HFFc6 (cell line): ENCODE data around the gene ELFN1. TPM values are rescaled to one million over a fixed set of nuclear protein-coding genes. Genes with fewer than 3 reads are reported as not detected.
A peak's percentile ranks its signal among the peaks of the same experiment; 100 is the strongest.

ENCODE experiments used
- DNase-seq: peaks from one replicate; pipeline ENCODE4 v3.0.0-alpha.2; 2018
- H3K27ac Mint-ChIP-seq: 2 replicates; pipeline ENCODE4 v1.8.0; 2020; ENCODE audit warnings: mild to moderate bottlenecking, mixed read lengths
- H3K27me3 Mint-ChIP-seq: 2 replicates; pipeline ENCODE4 v1.8.0; 2021; ENCODE audit warnings: mild to moderate bottlenecking, moderate library complexity, mixed read lengths; ENCODE audit not compliant: insufficient read depth
- H3K36me3 Mint-ChIP-seq: 2 replicates; pipeline ENCODE4 v1.8.0; 2021; ENCODE audit warnings: low read depth, mixed read lengths
- H3K4me1 Mint-ChIP-seq: 2 replicates; pipeline ENCODE4 v1.8.0; 2020; ENCODE audit warnings: low read depth, mixed read lengths
- H3K4me3 Mint-ChIP-seq: 2 replicates; pipeline ENCODE4 v1.8.0; 2020; ENCODE audit warnings: mild to moderate bottlenecking, moderate library complexity, mixed read lengths
- H3K9me3 Mint-ChIP-seq: 2 replicates; pipeline ENCODE4 v1.8.0; 2020; ENCODE audit warnings: mild to moderate bottlenecking, mixed read lengths
- CTCF ChIP-seq: fragments of 200-600 bp; sonication (generic); IDR thresholded peaks from 2 replicates; pipeline ENCODE4 v1.5.0; 2021; ENCODE audit warnings: antibody characterized with exemption, mild to moderate bottlenecking
- total RNA-seq, 6 experiments: library from RNA; stranded (reverse); fragmentation: NEBNext Ultra II Directional; extraction: Animal tissue kit (Norgen Biotek cat#: 25700); gene quantifications; 2 replicates in 1 of 6; 3 replicates in 5 of 6; pipeline ENCODE4 v1.2.3, GENCODE V29; 2021

Gene ELFN1
- total RNA-seq, 6 experiments from 2014 or later: 1.5 to 4.2 (median 1.6) TPM

- Mint-ChIP-seq H3K4me1 (no peaks in the 10 kb centered on the region), H3K36me3 (no peaks in the 10 kb centered on the region), H3K9me3 (no peaks in the 10 kb centered on the region), H3K4me3 (no peak overlapping the region), H3K27me3 (peaks cover 6% of the 10 kb centered on the region; the same call in 1 of the 2 replicates), H3K27ac (no peak overlapping the region)
- no peak for DNase-seq
- TF ChIP-seq CTCF: peak; percentile 24; the same call in 1 of the 2 replicates
These were observed 1.7 kb downstream of the ELFN1 start for GRCh38 chr7:1671594-1672451.

GRCh38 chr7:1672851-1673486 is 2.9 kb downstream of the ELFN1 start:
- TF ChIP-seq CTCF: no peak
- no peak for DNase-seq
- peaks cover 6% of the 10 kb centered on the region; the same call in 1 of the 2 replicates for H3K27me3 Mint-ChIP-seq
- H3K4me3 Mint-ChIP-seq: no peak overlapping the region
- H3K36me3 Mint-ChIP-seq: no peaks in the 10 kb centered on the region
- no peaks in the 10 kb centered on the region for H3K4me1 Mint-ChIP-seq
- H3K9me3 Mint-ChIP-seq: no peaks in the 10 kb centered on the region
- H3K27ac Mint-ChIP-seq: no peak overlapping the region

GRCh38 chr7:1673581-1674118 is 3.6 kb downstream of the ELFN1 start:
- peaks cover 6% of the 10 kb centered on the region; the same call in 1 of the 2 replicates for H3K27me3 Mint-ChIP-seq
- H3K4me3 Mint-ChIP-seq: no peak overlapping the region

GRCh38 chr7:1674161-1675035 is 4.3 kb downstream of the ELFN1 start:
- no peaks in the 10 kb centered on the region for H3K36me3 Mint-ChIP-seq
- DNase-seq: no peak
- H3K9me3 Mint-ChIP-seq: no peaks in the 10 kb centered on the region
- H3K27ac Mint-ChIP-seq: no peak overlapping the region
- no peak overlapping the region for H3K4me3 Mint-ChIP-seq
- no peaks in the 10 kb centered on the region for H3K4me1 Mint-ChIP-seq
- peaks cover 4% of the 10 kb centered on the region; the same call in 1 of the 2 replicates for H3K27me3 Mint-ChIP-seq
- TF ChIP-seq CTCF: no peak

More at GRCh38 chr7:1673581-1674118, 3.6 kb downstream of the ELFN1 start:
- Mint-ChIP-seq H3K27ac (no peak overlapping the region), H3K4me1 (no peaks in the 10 kb centered on the region), H3K36me3 (no peaks in the 10 kb centered on the region), H3K9me3 (no peaks in the 10 kb centered on the region)
- DNase-seq: no peak
- no peak for TF ChIP-seq CTCF

GRCh38 chr7:1675036-1675671 is 5.1 kb downstream of the ELFN1 start:
- Mint-ChIP-seq H3K27ac (no peak overlapping the region), H3K9me3 (no peaks in the 10 kb centered on the region), H3K4me3 (no peak overlapping the region), H3K36me3 (no peaks in the 10 kb centered on the region), H3K4me1 (no peaks in the 10 kb centered on the region), H3K27me3 (peaks cover 4% of the 10 kb centered on the region; the same call in 1 of the 2 replicates)
- TF ChIP-seq CTCF: no peak
- no peak for DNase-seq
